Gastrocnemius medialis (tissue), 4 donors: ENCODE data around the gene FSIP1. TPM values are rescaled to one million over a fixed set of nuclear protein-coding genes. Genes with fewer than 3 reads are reported as not detected.

Experiments used
- ATAC-seq, 2 donors: fragments of 150-250 bp; one replicate each; pipeline ENCODE4 v1.9.1; 2016
- DNase-seq, 2 donors: peaks; one replicate each; pipeline ENCODE4 v3.0.0-alpha.2; 2019
- H3K27ac ChIP-seq, 4 donors: fragments of 200-600 bp; sonication (generic); 1 replicate in 1 of 4; 2 replicates in 3 of 4; pipeline ENCODE4 v1.5.1; 2016 to 2018; ENCODE audit warnings: mild to moderate bottlenecking in 2 of 4, moderate library complexity in 1 of 4
- H3K27me3 ChIP-seq, 3 donors: fragments of 200-600 bp; sonication (generic) in 2 of 3; 1 replicate in 1 of 3; 2 replicates in 2 of 3; pipeline versions ENCODE4 v1.5.1 to v1.6.0; 2016 to 2019; ENCODE audit warnings: mild to moderate bottlenecking in 1 of 3, moderate library complexity in 1 of 3
- H3K36me3 ChIP-seq, 2 donors: fragments of 200-600 bp; sonication (generic) in 1 of 2; one replicate each; pipeline ENCODE4 v1.5.1; 2017 to 2018
- H3K4me1 ChIP-seq, 2 donors: fragments of 200-600 bp; sonication (generic) in 1 of 2; one replicate each; pipeline ENCODE4 v1.5.1; 2016 to 2017; ENCODE audit warnings: mild to moderate bottlenecking in 2 of 2
- H3K4me3 ChIP-seq, 4 donors: fragments of 200-600 bp; sonication (generic) in 3 of 4; 1 replicate in 1 of 4; 2 replicates in 3 of 4; pipeline ENCODE4 v1.5.1; 2016 to 2019; ENCODE audit warnings: mild to moderate bottlenecking in 2 of 4
- H3K9me3 ChIP-seq, 3 donors: fragments of 200-600 bp; sonication (generic) in 2 of 3; 1 replicate in 1 of 3; 2 replicates in 2 of 3; pipeline ENCODE4 v1.5.1; 2016 to 2019
- CTCF ChIP-seq, 5 experiments: fragments of 450-650 bp in 3 of 5; fragments of 200-600 bp in 2 of 5; sonication (generic) in 2 of 5; IDR thresholded peaks in 4 of 5; conservative IDR thresholded peaks in 1 of 5; 1 replicate in 4 of 5; 2 replicates in 1 of 5; pipeline ENCODE4 v1.5.1; 2016 to 2019; ENCODE audit warnings: antibody characterized with exemption in 5 of 5, mild to moderate bottlenecking in 3 of 5, moderate library complexity in 3 of 5
- POLR2A ChIP-seq, 2 donors: fragments of 450-650 bp; IDR thresholded peaks; one replicate each; pipeline ENCODE4 v1.6.1; 2017; ENCODE audit warnings: antibody characterized with exemption in 2 of 2, mild to moderate bottlenecking in 2 of 2, moderate library complexity in 2 of 2
- in situ Hi-C, 4 donors: fragments of 200-750 bp; cut with MboI; loops; one replicate each; pipeline versions ENCODE4 v1.15.0 to v1.8.0; 2017; ENCODE audit warnings: low sequenced_read_pairs in 4 of 4
- intact Hi-C: fragments of 100-400 bp; cut with DNase I; formaldehyde crosslinking; loops from one replicate; pipeline ENCODE4 v1.15.1; 2023; ENCODE audit warnings: low total_unique reads
- total RNA-seq, 4 donors: library from RNA; depleted of rRNA; stranded (reverse); fragments of >200 nt; gene quantifications; one replicate each; pipeline versions ENCODE4 v1.1.0 to v1.2.3, GENCODE V29; 2016

FSIP1 gene
- total RNA-seq, 4 donors from 2014 or later: 0.11 to 23.9 (median 1.0) TPM; not detected in 1

DNA sequence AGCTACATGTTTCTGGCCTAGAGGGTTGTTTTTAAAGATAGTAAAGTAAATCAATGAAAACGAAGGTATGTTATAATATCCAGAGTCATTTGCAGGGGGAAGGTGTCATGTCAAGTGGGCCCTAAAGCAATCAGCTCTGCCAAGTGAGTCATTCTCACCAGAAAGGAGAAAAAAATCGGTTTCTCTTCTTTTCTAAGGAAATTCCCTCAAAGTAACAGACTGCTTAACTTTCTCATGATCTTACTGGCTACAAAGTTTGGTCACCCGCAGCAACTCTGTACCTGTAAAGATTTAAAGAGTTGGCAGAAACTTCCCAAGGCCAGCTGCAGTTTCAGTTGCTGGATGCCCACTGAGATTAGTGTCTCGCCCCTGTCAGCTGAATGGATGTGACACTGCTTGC is 5.5 kb upstream of the FSIP1 start:
- in situ Hi-C loops: loop anchor here in 3 of 4 donors (5.0 to 25.0 kb wide), 4 partner anchors 89 to 349 kb away; partner anchors contain the start of gene GPR176 (in 1 of the 3)

GRCh38 chr15:39787479-39787878 is 4.8 kb upstream of the FSIP1 start:
- intact Hi-C loops: loop anchor here (1.0 to 10.0 kb wide), 5 partner anchors 90 to 487 kb away; no protein-coding TSS in a partner anchor
- no peak for DNase-seq
- in situ Hi-C loops: loop anchor here in 3 of 4 donors (5.0 to 25.0 kb wide), 4 partner anchors 90 to 350 kb away; partner anchors contain the start of gene GPR176 (in 1 of the 3)
- Histone ChIP-seq H3K4me3 (no peak overlapping the region), H3K36me3 (no peaks in the 10 kb centered on the region), H3K27ac (no peak overlapping the region), H3K9me3 (no peaks in the 10 kb centered on the region), H3K27me3 (no peaks in the 10 kb centered on the region), H3K4me1 (peaks cover 0 to 14% of the 10 kb centered on the region in 2 donors)
- TF ChIP-seq POLR2A (IDR thresholded peaks at IDR 0.05) (no peak), CTCF (IDR thresholded peaks at IDR 0.05 in 4 of 5, conservative IDR thresholded peaks at IDR 0.05 in 1 of 5) (no peak)
- no peak for ATAC-seq

More for the DNA sequence above, 5.5 kb upstream of the FSIP1 start:
- H3K4me1 ChIP-seq: peaks cover 0 to 14% of the 10 kb centered on the region in 2 donors
- H3K27me3 ChIP-seq: no peaks in the 10 kb centered on the region
- no peak for DNase-seq
- no peak for TF ChIP-seq POLR2A (IDR thresholded peaks at IDR 0.05)
- no peak for TF ChIP-seq CTCF (IDR thresholded peaks at IDR 0.05 in 4 of 5, conservative IDR thresholded peaks at IDR 0.05 in 1 of 5)
- H3K9me3 ChIP-seq: no peaks in the 10 kb centered on the region
- no peaks in the 10 kb centered on the region for H3K36me3 ChIP-seq
- no peak for ATAC-seq
- intact Hi-C loops: loop anchor here (5.0 to 10.0 kb wide), 3 partner anchors 89 to 487 kb away; no protein-coding TSS in a partner anchor
- no peak overlapping the region for H3K4me3 ChIP-seq
- no peak overlapping the region for H3K27ac ChIP-seq

- H3K4me1 ChIP-seq: peaks cover 0 to 14% of the 10 kb centered on the region in 2 donors
- no peak overlapping the region for H3K4me3 ChIP-seq
- in situ Hi-C loops (loop anchor here in 3 of 4 donors (5.0 to 25.0 kb wide), 4 partner anchors 91 to 351 kb away; partner anchors contain the start of gene GPR176 (in 1 of the 3)), intact Hi-C loops (loop anchor here (1.0 to 10.0 kb wide), 5 partner anchors 91 to 488 kb away; no protein-coding TSS in a partner anchor)
- TF ChIP-seq POLR2A (IDR thresholded peaks at IDR 0.05) (no peak), CTCF (IDR thresholded peaks at IDR 0.05 in 4 of 5, conservative IDR thresholded peaks at IDR 0.05 in 1 of 5) (peak; percentile 25 to 65 (median 55))
- ATAC-seq (no peak), DNase-seq (no peak)
- no peak overlapping the region for H3K27ac ChIP-seq
- no peaks in the 10 kb centered on the region for H3K27me3 ChIP-seq
- no peaks in the 10 kb centered on the region for H3K36me3 ChIP-seq
- H3K9me3 ChIP-seq: no peaks in the 10 kb centered on the region
Measured at GRCh38 chr15:39786447-39787056, 3.9 kb upstream of the FSIP1 start.

DNA sequence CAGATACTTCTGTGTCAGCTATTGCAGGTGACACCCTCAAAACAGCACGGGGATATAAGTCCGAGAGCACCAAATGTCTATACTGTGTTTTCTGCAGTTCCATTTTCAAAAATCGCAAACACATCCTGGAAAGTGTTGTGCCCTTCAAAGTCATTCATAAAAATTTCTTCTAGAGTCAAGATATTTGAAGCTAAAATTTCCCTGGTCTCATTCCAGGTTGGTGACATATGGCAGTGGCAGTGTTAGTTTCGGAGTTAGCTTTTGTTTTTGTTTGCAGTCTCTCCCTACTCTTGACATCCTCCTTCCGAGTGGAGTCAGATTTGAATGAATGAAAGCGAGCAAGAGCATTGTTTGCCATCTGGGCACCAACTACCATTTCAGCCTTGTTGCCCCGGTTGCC is 3.2 kb upstream of the FSIP1 start:
- ATAC-seq (no peak), DNase-seq (no peak)
- Histone ChIP-seq H3K9me3 (no peaks in the 10 kb centered on the region), H3K27me3 (no peaks in the 10 kb centered on the region), H3K4me3 (no peak overlapping the region), H3K4me1 (peaks cover 0 to 14% of the 10 kb centered on the region in 2 donors), H3K27ac (no peak overlapping the region), H3K36me3 (no peaks in the 10 kb centered on the region)
- in situ Hi-C loops (loop anchor here in 3 of 4 donors (5.0 to 25.0 kb wide), 4 partner anchors 91 to 351 kb away; partner anchors contain the start of gene GPR176 (in 1 of the 3)), intact Hi-C loops (loop anchor here (2.0 to 10.0 kb wide), 4 partner anchors 91 to 489 kb away; no protein-coding TSS in a partner anchor)
- TF ChIP-seq CTCF (IDR thresholded peaks at IDR 0.05 in 4 of 5, conservative IDR thresholded peaks at IDR 0.05 in 1 of 5) (no peak), POLR2A (IDR thresholded peaks at IDR 0.05) (no peak)
